H9 (cell line): Measurements from ENCODE around the gene EPHA4. TPM values are rescaled to one million over a fixed set of nuclear protein-coding genes. Genes with fewer than 3 reads are reported as not detected.
A peak's percentile ranks its signal among the peaks of the same experiment; 100 is the strongest.

Experiments used
- DNase-seq: peaks from one replicate; pipeline ENCODE4 v3.0.0-alpha.2; 2017
- H2AFZ ChIP-seq: one replicate; pipeline ENCODE4 v1.6.1; 2013; ENCODE audit warnings: mild to moderate bottlenecking, low read length, control low read depth, moderate library complexity
- H2AK5ac ChIP-seq: 2 replicates; pipeline ENCODE4 v1.6.1; 2013; ENCODE audit warnings: low read length, control low read depth, mixed read lengths; ENCODE audit not compliant: insufficient read length
- H2BK120ac ChIP-seq: one replicate; pipeline ENCODE4 v1.6.1; 2013; ENCODE audit warnings: low read depth, mild to moderate bottlenecking, low read length, control low read depth, inconsistent platforms; ENCODE audit not compliant: poor library complexity, severe bottlenecking
- H2BK12ac ChIP-seq: 2 replicates; pipeline ENCODE4 v1.6.1; 2013; ENCODE audit warnings: low read length, control low read depth, mixed read lengths, low read depth; ENCODE audit not compliant: insufficient read length
- H2BK15ac ChIP-seq: 2 replicates; pipeline ENCODE4 v1.6.1; 2013; ENCODE audit warnings: low read depth, low read length, control low read depth
- H2BK20ac ChIP-seq: one replicate; pipeline ENCODE4 v1.6.1; 2013; ENCODE audit warnings: low read depth, mild to moderate bottlenecking, low read length, control low read depth, inconsistent platforms; ENCODE audit not compliant: poor library complexity, severe bottlenecking
- H2BK5ac ChIP-seq: 2 replicates; pipeline ENCODE4 v1.6.1; 2013; ENCODE audit warnings: low read length, control low read depth, mixed read lengths; ENCODE audit not compliant: insufficient read length
- H3K14ac ChIP-seq: 2 replicates; pipeline ENCODE4 v1.6.1; 2013; ENCODE audit warnings: low read length, control low read depth; ENCODE audit not compliant: insufficient read depth
- H3K18ac ChIP-seq: 2 replicates; pipeline ENCODE4 v1.6.1; 2013; ENCODE audit warnings: low read depth, mild to moderate bottlenecking, mixed read lengths, low read length, control low read depth; ENCODE audit not compliant: insufficient read length
- H3K23ac ChIP-seq: 2 replicates; pipeline ENCODE4 v1.6.1; 2013; ENCODE audit warnings: low read length, control low read depth, mixed read lengths, low read depth; ENCODE audit not compliant: insufficient read length
- H3K23me2 ChIP-seq: 2 replicates; pipeline ENCODE4 v1.6.1; 2013; ENCODE audit warnings: low read depth, mild to moderate bottlenecking, mixed read lengths, low read length, control low read depth; ENCODE audit not compliant: insufficient read length, poor library complexity, severe bottlenecking
- H3K27ac ChIP-seq: 2 replicates; pipeline ENCODE4 v1.5.1; 2013; ENCODE audit warnings: low read length, control low read depth, mixed read lengths, low read depth; ENCODE audit not compliant: insufficient read length
- H3K27me3 ChIP-seq: 2 replicates; pipeline ENCODE4 v1.6.1; 2013; ENCODE audit warnings: low read length, control low read depth, inconsistent platforms; ENCODE audit not compliant: insufficient read depth
- H3K4ac ChIP-seq: 2 replicates; pipeline ENCODE4 v1.6.1; 2013; ENCODE audit warnings: low read depth, mild to moderate bottlenecking, control low read depth, inconsistent platforms, low read length, moderate library complexity
- H3K4me1 ChIP-seq: 2 replicates; pipeline ENCODE4 v1.6.1; 2013; ENCODE audit warnings: low read length, control low read depth, inconsistent platforms; ENCODE audit not compliant: insufficient read depth
- H3K4me2 ChIP-seq: 2 replicates; pipeline ENCODE4 v1.6.1; 2013; ENCODE audit warnings: low read length, control low read depth, mixed read lengths; ENCODE audit not compliant: insufficient read length, insufficient read depth
- H3K56ac ChIP-seq: 2 replicates; pipeline ENCODE4 v1.6.1; 2013; ENCODE audit warnings: low read depth, mild to moderate bottlenecking, mixed read lengths, low read length, control low read depth; ENCODE audit not compliant: insufficient read length
- H3K79me1 ChIP-seq: 2 replicates; pipeline ENCODE4 v1.6.1; 2013; ENCODE audit warnings: low read depth, mild to moderate bottlenecking, moderate library complexity, low read length, control low read depth, inconsistent platforms; ENCODE audit not compliant: insufficient read depth, poor library complexity, severe bottlenecking
- H3K79me2 ChIP-seq: 2 replicates; pipeline ENCODE4 v1.6.1; 2013; ENCODE audit warnings: low read length, control low read depth, inconsistent platforms; ENCODE audit not compliant: insufficient read depth
- H3K9ac ChIP-seq: 2 replicates; pipeline ENCODE4 v1.6.1; 2013; ENCODE audit warnings: low read length, control low read depth, mixed read lengths; ENCODE audit not compliant: insufficient read length; ENCODE audit errors: extremely low read depth
- H3K9me3 ChIP-seq: one replicate; pipeline ENCODE4 v1.6.1; 2013; ENCODE audit warnings: low read depth, low read length, inconsistent platforms; ENCODE audit not compliant: control insufficient read depth
- H3T11ph ChIP-seq: one replicate; pipeline ENCODE4 v1.6.1; 2013; ENCODE audit warnings: mild to moderate bottlenecking, low read length, control low read depth, inconsistent platforms
- H4K20me1 ChIP-seq: one replicate; pipeline ENCODE4 v1.6.1; 2013; ENCODE audit not compliant: control insufficient read depth, insufficient read length, insufficient read depth
- H4K5ac ChIP-seq: 2 replicates; pipeline ENCODE4 v1.6.1; 2013; ENCODE audit warnings: low read depth, mild to moderate bottlenecking, mixed read lengths, low read length, control low read depth; ENCODE audit not compliant: insufficient read length
- H4K8ac ChIP-seq: replicated peaks from 2 replicates; pipeline ENCODE4 v1.6.1; 2013; ENCODE audit warnings: low read length, control low read depth, mixed read lengths, low read depth; ENCODE audit not compliant: insufficient read length
- H4K91ac ChIP-seq: 2 replicates; pipeline ENCODE4 v1.6.1; 2013; ENCODE audit warnings: low read depth, mild to moderate bottlenecking, moderate library complexity, mixed read lengths, low read length, control low read depth; ENCODE audit not compliant: insufficient read length
- H3K27ac Mint-ChIP-seq, 3 experiments: 2 replicates in 2 of 3; 3 replicates in 1 of 3; pipeline ENCODE4 v1.8.0; 2020 to 2021; ENCODE audit warnings: mixed read lengths in 3 of 3, mild to moderate bottlenecking in 1 of 3, moderate library complexity in 1 of 3
- H3K27me3 Mint-ChIP-seq: 2 replicates; pipeline ENCODE4 v1.8.0; 2021; ENCODE audit warnings: low read depth, mild to moderate bottlenecking, moderate library complexity, mixed read lengths
- H3K36me3 Mint-ChIP-seq, 3 experiments: 2 replicates in 2 of 3; 3 replicates in 1 of 3; pipeline ENCODE4 v1.8.0; 2020 to 2021; ENCODE audit warnings: low read depth in 3 of 3, mixed read lengths in 3 of 3; ENCODE audit not compliant: insufficient read depth in 1 of 3
- H3K4me1 Mint-ChIP-seq, 2 experiments: 2 replicates each; pipeline ENCODE4 v1.8.0; 2020; ENCODE audit warnings: mixed read lengths in 2 of 2
- H3K4me3 Mint-ChIP-seq, 2 experiments: 2 replicates in 1 of 2; 3 replicates in 1 of 2; pipeline ENCODE4 v1.8.0; 2020 to 2021; ENCODE audit warnings: mild to moderate bottlenecking in 2 of 2, mixed read lengths in 2 of 2, moderate library complexity in 1 of 2
- H3K9me3 Mint-ChIP-seq, 2 experiments: 2 replicates in 1 of 2; 3 replicates in 1 of 2; pipeline ENCODE4 v1.8.0; 2020; ENCODE audit warnings: mild to moderate bottlenecking in 2 of 2, mixed read lengths in 2 of 2, moderate library complexity in 1 of 2
- WGBS: extraction: QIAGEN DNeasy Blood & Tissue Kit; methylation state at CpG from one replicate; pipeline ENCODE4 v1.1.7; 2013; ENCODE audit warnings: missing lambda C conversion rate, low lambda C conversion rate, mixed read lengths; ENCODE audit not compliant: insufficient read length; ENCODE audit errors: extremely low coverage; 5-methylcytosine and 5-hydroxymethylcytosine counted together
- total RNA-seq: library from RNA; stranded (reverse); gene quantifications from 2 replicates; pipeline ENCODE4 v1.2.1, GENCODE V29; 2021
- TF ChIP-seq, protein P1 (sequence below): fragments of 200-600 bp; sonication (generic); conservative IDR thresholded peaks from 3 replicates; pipeline ENCODE4 v1.8.0; 2021; ENCODE audit warnings: antibody characterized with exemption, mild to moderate bottlenecking

EPHA4 gene
- total RNA-seq, 1 experiment from 2014 or later = 25.1 TPM

DNA sequence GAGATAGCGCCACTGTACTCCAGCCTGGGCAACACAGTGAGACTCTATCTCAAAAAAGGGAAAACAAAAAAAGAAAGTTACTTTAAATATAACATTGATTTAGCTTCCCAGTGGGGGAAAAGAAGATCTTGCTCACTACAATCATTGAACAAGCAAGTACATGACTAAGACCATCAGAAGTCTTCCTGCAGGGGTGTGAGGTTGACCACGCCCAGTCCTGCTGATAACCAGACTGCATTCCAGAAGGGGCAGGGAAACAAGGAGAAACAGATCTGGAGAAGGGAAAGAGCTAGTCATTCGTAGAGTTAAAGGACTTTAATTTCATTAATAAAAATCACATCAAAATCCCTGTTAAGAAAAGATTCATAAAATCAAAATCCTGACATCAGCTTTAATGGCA, 77.5 kb downstream of the EPHA4 start:
- Mint-ChIP-seq H3K36me3 (peaks cover 0 to 27% (median 4%) of the 10 kb centered on the region in 3 experiments; a peak in 4 of 7 replicates), H3K4me3 (no peak overlapping the region), H3K27me3 (no peaks in the 10 kb centered on the region; the same call in 1 of the 2 replicates), H3K27ac (peak overlapping the region in 1 of 3 experiments; percentile 83; a peak in 1 of 7 replicates), H3K4me1 (peaks cover 13 to 53% of the 10 kb centered on the region in 2 experiments), H3K9me3 (no peaks in the 10 kb centered on the region)
- Histone ChIP-seq H2BK12ac (no peak overlapping the region), H2BK5ac (no peak overlapping the region), H3K27ac (no peak overlapping the region), H3K23me2 (no peaks in the 10 kb centered on the region), H3T11ph (no peak overlapping the region), H3K56ac (no peak overlapping the region), H2BK120ac (no peak overlapping the region), H4K91ac (no peak overlapping the region), H3K9me3 (no peaks in the 10 kb centered on the region), H2AK5ac (no peak overlapping the region), H4K20me1 (no peaks in the 10 kb centered on the region), H4K5ac (no peak overlapping the region), H3K14ac (no peak overlapping the region), H3K79me1 (no peaks in the 10 kb centered on the region), H3K23ac (no peak overlapping the region), H3K79me2 (no peaks in the 10 kb centered on the region), H3K9ac (no peak overlapping the region), H3K27me3 (no peaks in the 10 kb centered on the region), H3K4ac (no peak overlapping the region), H2BK20ac (no peak overlapping the region), H3K18ac (no peak overlapping the region), H2BK15ac (no peak overlapping the region), H4K8ac (no peak overlapping the region), H3K4me2 (no peak overlapping the region), H2AFZ (no peak overlapping the region), H3K4me1 (0 out of 2 replicates have a peak, but pooled peaks cover 2% of the 10 kb centered on the region)
- WGBS = no CpG with 5 or more reads among the region's 3 CpGs
- no peak for DNase-seq
- TF ChIP-seq, protein P1, sequence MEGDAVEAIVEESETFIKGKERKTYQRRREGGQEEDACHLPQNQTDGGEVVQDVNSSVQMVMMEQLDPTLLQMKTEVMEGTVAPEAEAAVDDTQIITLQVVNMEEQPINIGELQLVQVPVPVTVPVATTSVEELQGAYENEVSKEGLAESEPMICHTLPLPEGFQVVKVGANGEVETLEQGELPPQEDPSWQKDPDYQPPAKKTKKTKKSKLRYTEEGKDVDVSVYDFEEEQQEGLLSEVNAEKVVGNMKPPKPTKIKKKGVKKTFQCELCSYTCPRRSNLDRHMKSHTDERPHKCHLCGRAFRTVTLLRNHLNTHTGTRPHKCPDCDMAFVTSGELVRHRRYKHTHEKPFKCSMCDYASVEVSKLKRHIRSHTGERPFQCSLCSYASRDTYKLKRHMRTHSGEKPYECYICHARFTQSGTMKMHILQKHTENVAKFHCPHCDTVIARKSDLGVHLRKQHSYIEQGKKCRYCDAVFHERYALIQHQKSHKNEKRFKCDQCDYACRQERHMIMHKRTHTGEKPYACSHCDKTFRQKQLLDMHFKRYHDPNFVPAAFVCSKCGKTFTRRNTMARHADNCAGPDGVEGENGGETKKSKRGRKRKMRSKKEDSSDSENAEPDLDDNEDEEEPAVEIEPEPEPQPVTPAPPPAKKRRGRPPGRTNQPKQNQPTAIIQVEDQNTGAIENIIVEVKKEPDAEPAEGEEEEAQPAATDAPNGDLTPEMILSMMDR = no peak
